Esophagus (tissue), 2 donors: ENCODE results near the gene BCKDHB. TPM values are rescaled to one million over a fixed set of nuclear protein-coding genes. Genes with fewer than 3 reads are reported as not detected.

ENCODE experiments used
- H3K27ac ChIP-seq, 2 donors: one replicate each; pipeline ENCODE4 v1.5.1; 2013; ENCODE audit warnings: low read depth in 2 of 2, mild to moderate bottlenecking in 2 of 2, inconsistent platforms in 1 of 2, low read length in 1 of 2, moderate library complexity in 1 of 2
- H3K27me3 ChIP-seq, 2 donors: one replicate each; pipeline ENCODE4 v1.6.1; 2013; ENCODE audit warnings: low read length in 2 of 2, control low read depth in 1 of 2, mild to moderate bottlenecking in 1 of 2; ENCODE audit not compliant: insufficient read depth in 2 of 2, control insufficient read depth in 1 of 2
- H3K36me3 ChIP-seq, 2 donors: one replicate each; pipeline ENCODE4 v1.6.1; 2013; ENCODE audit warnings: low read length in 1 of 2; ENCODE audit not compliant: control insufficient read depth in 2 of 2, insufficient read depth in 2 of 2
- H3K4me1 ChIP-seq, 2 donors: one replicate each; pipeline ENCODE4 v1.6.1; 2013; ENCODE audit warnings: low read length in 1 of 2; ENCODE audit not compliant: control insufficient read depth in 2 of 2, insufficient read depth in 2 of 2
- H3K4me3 ChIP-seq, 2 donors: one replicate each; pipeline ENCODE4 v1.5.1; 2013; ENCODE audit warnings: low read length in 2 of 2, mild to moderate bottlenecking in 2 of 2, low read depth in 1 of 2, moderate library complexity in 1 of 2
- H3K9me3 ChIP-seq, 2 donors: one replicate each; pipeline ENCODE4 v1.6.1; 2013; ENCODE audit warnings: mild to moderate bottlenecking in 2 of 2, low read depth in 1 of 2, low read length in 1 of 2, moderate library complexity in 1 of 2; ENCODE audit not compliant: control insufficient read depth in 2 of 2, insufficient read depth in 1 of 2
- WGBS, 2 donors: extraction: QIAGEN DNeasy Blood & Tissue Kit; methylation state at CpG; one replicate each; pipeline ENCODE4 v1.1.7; 2013; 5-methylcytosine and 5-hydroxymethylcytosine counted together
- polyA plus RNA-seq, 2 donors: library from polyadenylated mRNA; stranded (reverse); fragments of 200-250 nt; gene quantifications; one replicate each; pipeline ENCODE4 v1.2.3, GENCODE V29; 2013
- donor health status: healthy with polysubstance abuse.
- donor health status: Bipolar disorder and iron deficiency.

BCKDHB gene
- polyA plus RNA-seq, 2 donors: 3.4 to 6.9 TPM

DNA sequence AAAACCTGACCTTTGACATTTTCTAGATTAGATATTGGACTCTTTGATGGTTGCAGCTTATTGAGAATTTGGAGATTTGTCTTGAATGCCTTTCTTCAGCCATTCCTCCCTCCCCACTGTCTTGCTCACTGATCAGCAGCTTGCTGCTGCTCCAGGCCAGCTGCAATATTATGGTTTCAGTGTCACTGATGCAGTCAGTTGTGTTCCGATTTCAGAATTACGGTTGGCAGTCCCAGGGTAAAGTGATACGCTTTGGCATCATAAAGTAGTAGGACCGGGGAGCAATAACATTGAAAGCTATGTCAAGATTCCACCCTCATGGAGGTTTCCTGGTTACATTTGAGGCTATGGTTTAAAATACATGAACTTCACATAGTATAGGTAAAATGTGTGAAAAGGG, 152.6 kb downstream of the BCKDHB start:
- Histone ChIP-seq H3K27ac (no peak overlapping the region), H3K27me3 (no peaks in the 10 kb centered on the region), H3K4me3 (no peak overlapping the region), H3K36me3 (no peaks in the 10 kb centered on the region), H3K4me1 (no peaks in the 10 kb centered on the region), H3K9me3 (no peaks in the 10 kb centered on the region)
- WGBS, 2 donors: 97 to 98% methylated on average over 4 of the region's 4 CpGs

DNA sequence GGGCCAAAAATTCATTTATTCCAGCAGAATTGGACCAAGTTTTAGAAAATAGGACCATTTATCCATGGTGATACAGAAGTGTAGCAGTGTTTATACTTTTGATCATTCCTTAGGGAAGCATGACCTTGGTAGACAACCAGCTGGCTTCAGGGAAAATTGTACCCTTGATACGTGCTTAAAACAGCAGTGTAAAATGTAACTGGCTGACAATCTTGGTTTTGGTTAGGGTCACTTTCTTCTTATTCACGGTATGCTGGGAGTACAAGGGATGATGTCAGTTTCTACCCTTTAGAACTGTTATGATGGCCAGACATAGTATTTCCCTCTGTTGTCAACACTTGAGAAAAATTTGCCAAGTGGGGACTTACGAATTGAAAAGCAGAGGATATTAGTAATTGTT, 157.1 kb downstream of the BCKDHB start:
- no peaks in the 10 kb centered on the region for H3K36me3 ChIP-seq
- H3K4me3 ChIP-seq: no peak overlapping the region
- WGBS, 2 donors: 70 to 76% methylated on average over 3 of the region's 3 CpGs
- no peak overlapping the region for H3K27ac ChIP-seq
- no peaks in the 10 kb centered on the region for H3K4me1 ChIP-seq
- no peaks in the 10 kb centered on the region for H3K27me3 ChIP-seq
- no peaks in the 10 kb centered on the region for H3K9me3 ChIP-seq

DNA sequence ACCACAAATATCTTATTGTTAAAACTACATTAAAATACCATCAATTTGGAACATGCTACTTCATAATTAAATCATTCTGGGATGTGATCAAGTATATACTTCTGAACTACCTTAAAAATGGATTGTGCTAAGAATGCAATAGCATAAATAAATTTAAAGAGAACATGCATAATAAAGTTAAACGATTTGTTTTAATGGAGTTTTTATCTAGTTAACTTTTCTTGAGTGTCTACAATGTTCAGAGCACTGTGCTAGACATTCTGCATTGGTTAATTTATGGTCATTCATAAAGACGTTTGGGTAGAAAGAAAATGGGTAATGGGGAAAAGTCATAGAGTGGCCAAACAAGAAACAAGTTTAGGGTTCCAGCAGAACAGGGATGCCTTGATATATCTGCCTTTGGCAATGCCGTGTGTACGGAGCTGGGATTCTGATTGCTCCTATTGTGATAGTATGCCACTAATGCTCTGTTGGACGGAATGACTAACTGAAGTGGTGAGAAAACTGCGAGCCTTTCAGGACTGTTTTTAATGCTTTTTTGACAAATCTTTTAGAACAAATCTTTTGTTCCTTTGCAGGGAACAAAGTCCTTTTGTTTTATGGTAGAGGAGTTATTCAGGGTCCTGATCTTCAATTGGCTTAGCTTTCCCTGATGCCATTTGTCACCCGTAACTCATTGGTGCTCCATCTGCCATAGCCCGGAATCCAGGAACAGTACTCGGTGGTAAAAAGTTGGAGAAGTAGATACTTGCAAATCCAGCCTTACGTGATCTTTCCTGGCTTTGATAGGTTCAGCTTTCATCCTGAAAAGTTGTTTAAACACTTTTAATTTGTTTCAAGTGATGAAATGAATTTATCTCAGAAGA, 162.6 kb downstream of the BCKDHB start:
- Histone ChIP-seq H3K27me3 (no peaks in the 10 kb centered on the region), H3K27ac (no peak overlapping the region), H3K36me3 (no peaks in the 10 kb centered on the region), H3K4me1 (no peaks in the 10 kb centered on the region), H3K9me3 (no peaks in the 10 kb centered on the region), H3K4me3 (no peak overlapping the region)
- 77 to 85% methylated on average over 10 of the region's 10 CpGs for WGBS, 2 donors

DNA sequence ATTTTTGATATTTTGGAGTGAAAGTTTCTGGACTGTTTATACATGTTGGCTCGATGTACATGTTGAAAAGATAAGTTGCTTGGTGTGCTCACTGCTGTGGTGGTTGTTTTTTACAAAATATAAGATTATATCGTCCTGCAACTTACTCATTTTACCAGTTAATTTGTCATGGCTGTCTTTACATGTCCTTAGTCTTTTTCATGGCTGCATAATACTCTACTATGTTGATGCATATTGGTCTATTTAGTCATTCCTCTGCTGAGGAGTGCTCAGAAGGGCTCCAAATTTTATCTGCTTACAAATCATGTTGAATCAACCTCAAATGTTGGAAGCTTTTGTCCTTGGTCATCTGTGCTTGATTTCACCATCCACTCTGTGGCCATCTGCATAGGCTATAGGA, 164.6 kb downstream of the BCKDHB start:
- no peaks in the 10 kb centered on the region for H3K4me1 ChIP-seq
- no peaks in the 10 kb centered on the region for H3K27me3 ChIP-seq
- no peak overlapping the region for H3K27ac ChIP-seq
- no peak overlapping the region for H3K4me3 ChIP-seq
- H3K9me3 ChIP-seq: no peaks in the 10 kb centered on the region
- 92 to 94% methylated on average over 2 of the region's 2 CpGs for WGBS, 2 donors
- no peaks in the 10 kb centered on the region for H3K36me3 ChIP-seq

DNA sequence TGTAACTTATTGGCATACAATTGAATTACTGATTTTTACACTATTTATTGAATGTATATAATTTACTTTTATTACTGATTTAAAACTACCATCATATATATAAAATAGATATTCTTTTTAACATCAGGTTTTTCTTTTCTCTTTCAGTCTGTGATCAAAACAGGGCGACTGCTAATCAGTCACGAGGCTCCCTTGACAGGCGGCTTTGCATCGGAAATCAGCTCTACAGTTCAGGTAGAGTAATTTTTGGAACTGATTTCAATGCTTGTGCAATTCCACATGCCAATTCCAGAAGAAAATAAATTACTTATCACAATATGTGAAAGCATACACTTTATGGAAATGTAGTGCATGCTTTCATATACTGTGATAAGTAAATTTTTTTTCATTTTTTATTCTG, 166.5 kb downstream of the BCKDHB start:
- Histone ChIP-seq H3K36me3 (no peaks in the 10 kb centered on the region), H3K27ac (no peak overlapping the region), H3K4me3 (no peak overlapping the region), H3K27me3 (no peaks in the 10 kb centered on the region), H3K4me1 (no peaks in the 10 kb centered on the region), H3K9me3 (no peaks in the 10 kb centered on the region)
- WGBS, 2 donors: 87 to 97% methylated on average over 4 of the region's 4 CpGs

DNA sequence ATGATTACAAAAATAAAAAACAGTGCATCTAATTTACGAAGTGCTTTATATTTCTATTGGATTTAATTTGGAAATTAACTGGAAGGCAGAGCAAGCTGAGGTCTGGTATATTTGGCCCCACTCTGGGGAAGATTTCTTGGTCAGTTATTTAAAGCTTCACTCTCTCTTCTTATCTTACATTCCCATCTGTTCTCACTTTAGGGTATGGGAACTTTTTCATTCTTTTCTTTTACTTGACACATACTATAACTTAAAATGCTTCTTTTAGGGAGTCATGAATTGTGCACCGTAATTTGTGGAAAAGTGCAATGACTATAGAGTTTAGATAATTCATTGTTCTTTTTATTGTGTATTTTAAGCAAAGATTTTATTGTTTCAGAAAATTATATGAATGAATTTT, 170.4 kb downstream of the BCKDHB start:
- no peak overlapping the region for H3K27ac ChIP-seq
- no peak overlapping the region for H3K4me3 ChIP-seq
- no peaks in the 10 kb centered on the region for H3K27me3 ChIP-seq
- H3K9me3 ChIP-seq: no peaks in the 10 kb centered on the region
- no peaks in the 10 kb centered on the region for H3K36me3 ChIP-seq
- no peaks in the 10 kb centered on the region for H3K4me1 ChIP-seq
- 91 to 97% methylated on average over 2 of the region's 2 CpGs for WGBS, 2 donors

DNA sequence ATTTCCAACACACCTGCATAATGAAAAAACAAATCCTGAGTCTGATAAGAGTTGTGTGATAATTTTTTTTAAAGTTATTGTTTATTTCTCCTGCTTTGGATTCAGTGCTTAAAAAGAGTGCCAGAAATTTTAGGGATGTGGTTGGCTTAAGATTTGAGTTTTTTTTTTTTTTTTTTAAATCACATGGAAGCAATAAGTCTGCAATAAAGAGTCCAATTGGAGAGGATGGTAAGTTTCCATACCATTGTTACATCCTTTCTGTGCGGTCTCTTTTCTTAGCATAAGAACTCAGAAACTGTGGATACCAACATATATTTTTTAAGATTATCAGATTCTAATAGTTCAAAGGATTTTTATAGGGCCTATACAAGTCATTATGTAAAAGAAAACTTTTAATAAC, 171.0 kb downstream of the BCKDHB start:
- 95 to 96% methylated on average over 1 of the region's 1 CpG for WGBS, 2 donors
- no peaks in the 10 kb centered on the region for H3K27me3 ChIP-seq

DNA sequence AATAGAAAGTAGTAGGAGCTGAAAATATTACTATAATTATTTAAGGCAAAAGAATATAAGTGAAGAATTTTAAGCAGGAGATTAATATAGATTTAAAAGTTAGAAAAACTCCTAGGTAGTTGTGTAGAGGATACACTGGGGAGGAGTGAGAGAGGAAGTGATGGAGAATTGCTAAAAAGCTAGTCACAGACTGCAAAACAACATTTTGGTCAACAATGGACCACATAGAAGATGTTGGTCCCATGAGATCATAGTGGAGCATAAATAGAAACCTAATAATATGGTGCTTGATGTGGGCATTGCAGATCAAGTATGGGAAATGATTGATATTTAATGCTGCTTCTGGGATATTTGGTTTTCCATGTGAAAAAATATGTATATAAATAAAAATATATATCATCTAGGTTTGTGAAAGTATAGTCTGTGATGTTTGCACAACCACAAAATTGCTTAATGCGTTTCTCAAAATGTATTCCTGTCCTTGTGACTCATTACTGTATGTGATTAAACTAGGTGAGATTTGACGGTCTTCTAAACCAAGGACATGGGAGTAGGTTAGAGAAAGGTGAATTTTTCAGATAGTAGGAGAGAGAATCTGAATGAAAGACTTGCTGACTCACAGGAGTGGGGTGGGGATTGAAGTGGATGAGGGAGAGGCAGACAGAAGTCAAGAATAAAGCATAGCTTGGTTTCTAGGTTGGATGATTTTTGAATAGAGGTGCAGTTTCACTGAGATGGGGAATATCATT, 174.0 kb downstream of the BCKDHB start:
- H3K4me3 ChIP-seq: no peak overlapping the region
- WGBS, 2 donors: 64 to 67% methylated on average over 2 of the region's 2 CpGs
- H3K27me3 ChIP-seq: no peaks in the 10 kb centered on the region
- H3K36me3 ChIP-seq: no peaks in the 10 kb centered on the region
- no peak overlapping the region for H3K27ac ChIP-seq
- H3K4me1 ChIP-seq: no peaks in the 10 kb centered on the region
- H3K9me3 ChIP-seq: no peaks in the 10 kb centered on the region

More for the DNA sequence above, 171.0 kb downstream of the BCKDHB start:
- Histone ChIP-seq H3K27ac (no peak overlapping the region), H3K36me3 (no peaks in the 10 kb centered on the region), H3K9me3 (no peaks in the 10 kb centered on the region), H3K4me1 (no peaks in the 10 kb centered on the region), H3K4me3 (no peak overlapping the region)

DNA sequence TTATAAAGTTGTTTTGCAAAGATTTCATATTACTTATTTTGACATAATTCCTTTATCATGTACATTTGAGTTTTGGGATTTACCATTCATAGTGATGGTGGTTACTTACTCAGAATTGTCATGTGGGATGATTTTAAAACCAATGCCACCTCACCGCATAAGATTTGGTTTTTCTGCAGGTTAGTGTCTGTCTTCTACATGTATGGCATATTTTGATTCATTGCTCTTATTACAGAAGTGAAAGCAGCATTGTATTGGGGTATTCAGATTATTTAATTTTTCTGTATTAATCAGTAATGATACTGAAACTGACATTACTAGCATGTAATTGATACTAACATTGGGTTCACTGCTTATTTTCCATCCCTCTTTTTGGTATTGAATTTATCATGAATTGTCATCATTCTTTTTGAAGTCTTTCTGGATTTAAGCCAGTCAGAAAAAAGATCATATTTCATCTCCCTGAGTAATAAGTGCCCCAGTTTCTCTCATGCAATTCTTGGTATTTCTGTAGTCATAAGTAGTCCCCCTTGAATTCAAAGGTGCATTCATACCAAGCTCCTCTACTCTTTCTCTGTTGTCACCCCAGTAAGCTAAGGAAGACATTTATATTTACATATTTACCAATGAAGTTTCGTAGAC, 176.6 kb downstream of the BCKDHB start:
- no peaks in the 10 kb centered on the region for H3K9me3 ChIP-seq
- no peak overlapping the region for H3K27ac ChIP-seq
- no peaks in the 10 kb centered on the region for H3K36me3 ChIP-seq
- peaks cover 0 to 2% of the 10 kb centered on the region in 2 donors for H3K4me1 ChIP-seq
- no peaks in the 10 kb centered on the region for H3K27me3 ChIP-seq
- whole genome bisulfite sequencing, 2 donors: 86 to 89% methylated on average over 2 of the region's 2 CpGs
- H3K4me3 ChIP-seq: no peak overlapping the region
